OCI-LY1 (cell line): ENCODE measurements around the gene ACADL.

Experiments used
- H2AFZ ChIP-seq: fragments of 200-600 bp; sonication (generic), shearing (Covaris generic); 2 replicates; pipeline ENCODE4 v1.6.0; 2014; ENCODE audit warnings: antibody characterized with exemption, mild to moderate bottlenecking, low read length
- H3F3A ChIP-seq: fragments of 200-600 bp; sonication (generic), shearing (Covaris generic); 2 replicates; pipeline ENCODE4 v1.6.0; 2014; ENCODE audit warnings: mild to moderate bottlenecking, antibody characterized with exemption, low read length, moderate library complexity; ENCODE audit not compliant: insufficient read depth
- H3K27ac ChIP-seq: fragments of 200-600 bp; sonication (generic); 2 replicates; pipeline ENCODE4 v1.5.1; 2014; ENCODE audit warnings: low read length, mixed run types, mild to moderate bottlenecking, low read depth; ENCODE audit not compliant: poor library complexity, severe bottlenecking
- H3K27me3 ChIP-seq: fragments of 200-600 bp; sonication (generic); 2 replicates; pipeline ENCODE4 v1.6.0; 2014; ENCODE audit warnings: antibody characterized with exemption, mild to moderate bottlenecking, low read length, moderate library complexity; ENCODE audit not compliant: insufficient read depth
- H3K36me3 ChIP-seq: fragments of 200-600 bp; sonication (generic); 2 replicates; pipeline ENCODE4 v1.6.1; 2014; ENCODE audit warnings: mild to moderate bottlenecking, antibody characterized with exemption, low read length, moderate library complexity, mixed read lengths; ENCODE audit not compliant: insufficient read depth
- H3K4me1 ChIP-seq: fragments of 200-600 bp; sonication (generic); 2 replicates; pipeline ENCODE4 v1.5.1; 2014; ENCODE audit warnings: mild to moderate bottlenecking, low read length, moderate library complexity; ENCODE audit not compliant: insufficient read depth, severe bottlenecking
- H3K4me2 ChIP-seq: fragments of 200-600 bp; sonication (generic), shearing (Covaris generic); 2 replicates; pipeline ENCODE4 v1.6.1; 2014; ENCODE audit warnings: low read length
- H3K4me3 ChIP-seq: fragments of 200-600 bp; sonication (generic); 2 replicates; pipeline ENCODE4 v1.5.1; 2014; ENCODE audit warnings: low read length, low read depth, mild to moderate bottlenecking, mixed read lengths; ENCODE audit not compliant: poor library complexity, severe bottlenecking
- H3K79me2 ChIP-seq: fragments of 200-600 bp; shearing (Covaris generic); 2 replicates; pipeline ENCODE4 v1.6.1; 2016; ENCODE audit warnings: mixed run types, low read length, mixed read lengths; ENCODE audit not compliant: insufficient read depth
- H3K9ac ChIP-seq: fragments of 200-600 bp; sonication (generic), shearing (Covaris generic); 2 replicates; pipeline ENCODE4 v1.6.1; 2014; ENCODE audit warnings: mild to moderate bottlenecking, low read length, mixed read lengths
- H3K9me2 ChIP-seq: fragments of 200-600 bp; sonication (generic), shearing (Covaris generic); 2 replicates; pipeline ENCODE4 v1.6.1; 2014; ENCODE audit warnings: low read depth, mild to moderate bottlenecking, low read length, mixed read lengths
- H3K9me3 ChIP-seq: fragments of 200-600 bp; shearing (Covaris generic); 2 replicates; pipeline ENCODE4 v1.6.1; 2014; ENCODE audit warnings: low read length, mixed read lengths
- H4K20me1 ChIP-seq: fragments of 200-600 bp; sonication (generic), shearing (Covaris generic); 2 replicates; pipeline ENCODE4 v1.6.0; 2016; ENCODE audit warnings: mild to moderate bottlenecking, low read length; ENCODE audit not compliant: insufficient read depth
- CTCF ChIP-seq: fragments of 200-600 bp; sonication (generic), shearing (Covaris generic); IDR thresholded peaks from 2 replicates; pipeline ENCODE4 v1.5.1; 2017; ENCODE audit warnings: mild to moderate bottlenecking, antibody characterized with exemption, low read length, moderate library complexity, mixed read lengths
- EZH2 ChIP-seq: fragments of 200-600 bp; sonication (generic), shearing (Covaris generic); IDR thresholded peaks from 2 replicates; pipeline ENCODE4 v1.8.0; 2017; ENCODE audit warnings: borderline replicate concordance, mixed run types, mild to moderate bottlenecking, antibody characterized with exemption, low read length, moderate library complexity, mixed read lengths

ACADL gene

GRCh38 chr2:210230984-210231383 lies 5.7 kb upstream of the ACADL start:
- no peaks in the 10 kb centered on the region for H3K9me2 ChIP-seq
- no peaks in the 10 kb centered on the region for H4K20me1 ChIP-seq

GRCh38 chr2:210230518-210230917 lies 5.3 kb upstream of the ACADL start:
- TF ChIP-seq CTCF (no peak), EZH2 (no peak)
- no peaks in the 10 kb centered on the region for H3K4me1 ChIP-seq
- H3K9ac ChIP-seq, result no peak overlapping the region
- H4K20me1 ChIP-seq, result no peaks in the 10 kb centered on the region
- no peaks in the 10 kb centered on the region for H3K9me2 ChIP-seq
- H3K4me2 ChIP-seq, result no peak overlapping the region
- no peaks in the 10 kb centered on the region for H3K36me3 ChIP-seq
- no peaks in the 10 kb centered on the region for H3K9me3 ChIP-seq
- H3K27me3 ChIP-seq, result no peaks in the 10 kb centered on the region
- no peaks in the 10 kb centered on the region for H3F3A ChIP-seq
- H3K4me3 ChIP-seq, result no peak overlapping the region
- H3K79me2 ChIP-seq, result no peaks in the 10 kb centered on the region
- no peak overlapping the region for H2AFZ ChIP-seq
- no peak overlapping the region for H3K27ac ChIP-seq

More at GRCh38 chr2:210230984-210231383, 5.7 kb upstream of the ACADL start:
- TF ChIP-seq EZH2, result no peak
- no peak for TF ChIP-seq CTCF
- Histone ChIP-seq H2AFZ (no peak overlapping the region), H3K9me3 (no peaks in the 10 kb centered on the region), H3K27ac (no peak overlapping the region), H3K27me3 (no peaks in the 10 kb centered on the region), H3K79me2 (no peaks in the 10 kb centered on the region), H3K4me2 (no peak overlapping the region), H3F3A (no peaks in the 10 kb centered on the region), H3K9ac (no peak overlapping the region), H3K4me3 (no peak overlapping the region), H3K36me3 (no peaks in the 10 kb centered on the region), H3K4me1 (no peaks in the 10 kb centered on the region)

- Histone ChIP-seq H4K20me1 (no peaks in the 10 kb centered on the region), H3K27ac (no peak overlapping the region), H3K9me3 (no peaks in the 10 kb centered on the region), H3K9me2 (no peaks in the 10 kb centered on the region), H3K36me3 (no peaks in the 10 kb centered on the region), H3K4me1 (no peaks in the 10 kb centered on the region), H3F3A (no peaks in the 10 kb centered on the region), H3K79me2 (no peaks in the 10 kb centered on the region), H2AFZ (no peak overlapping the region), H3K4me3 (no peak overlapping the region), H3K4me2 (no peak overlapping the region), H3K9ac (no peak overlapping the region), H3K27me3 (no peaks in the 10 kb centered on the region)
- no peak for TF ChIP-seq EZH2
- TF ChIP-seq CTCF, result no peak
Measured at GRCh38 chr2:210228586-210228985, 3.3 kb upstream of the ACADL start.
